Left lung (tissue), 10 donors: ENCODE results near the gene PIGH. TPM values are rescaled to one million over a fixed set of nuclear protein-coding genes. Genes with fewer than 3 reads are reported as not detected.
"Not testable (repeated sequence)": the region's sequence is repeated elsewhere in the genome, so short reads cannot be mapped to it uniquely, and the experiment has no call there.

Experiments
- ATAC-seq: fragments of 200-7000 bp; cut with Tn5 transposase; one replicate; pipeline ENCODE4 v1.9.1; 2020; ENCODE audit warnings: moderate library complexity
- DNase-seq, 4 donors: peaks; one replicate each; pipeline ENCODE4 v3.0.0-alpha.2; 2013 to 2020
- H3K27ac ChIP-seq, 2 donors: fragments of 200-600 bp; sonication (generic) in 1 of 2; one replicate each; pipeline versions ENCODE4 v1.5.0 to v1.8.0; 2020 to 2021
- H3K27me3 ChIP-seq, 2 donors: fragments of 200-600 bp; sonication (generic) in 1 of 2; one replicate each; pipeline versions ENCODE4 v1.5.0 to v1.8.0; 2020 to 2021
- H3K36me3 ChIP-seq, 2 donors: fragments of 200-600 bp; sonication (generic) in 1 of 2; one replicate each; pipeline versions ENCODE4 v1.5.0 to v1.8.0; 2020 to 2021
- H3K4me1 ChIP-seq, 2 donors: fragments of 200-600 bp; one replicate each; pipeline ENCODE4 v1.8.0; 2021
- H3K4me3 ChIP-seq, 2 donors: fragments of 200-600 bp; sonication (generic) in 1 of 2; one replicate each; pipeline versions ENCODE4 v1.5.0 to v1.8.0; 2020 to 2021; ENCODE audit warnings: mild to moderate bottlenecking in 1 of 2
- H3K9me3 ChIP-seq, 2 donors: fragments of 200-600 bp; sonication (generic) in 1 of 2; one replicate each; pipeline versions ENCODE4 v1.5.0 to v1.8.0; 2020 to 2021
- CTCF ChIP-seq, 2 donors: fragments of 200-600 bp; sonication (generic) in 1 of 2; IDR thresholded peaks; one replicate each; pipeline versions ENCODE4 v1.5.0 to v1.8.0; 2021; ENCODE audit warnings: antibody characterized with exemption in 2 of 2
- intact Hi-C, 2 donors: fragments of 100-400 bp; cut with DNase I; formaldehyde crosslinking; loops; one replicate each; pipeline versions ENCODE4 v1.11.2 to v1.14.2; 2022
- polyA plus RNA-seq, 6 donors: library from polyadenylated mRNA; unstranded; fragments of 120-200 nt; gene quantifications; one replicate each; pipeline ENCODE4 v1.2.1, GENCODE V29; 2013; ENCODE audit not compliant: insufficient read length in 6 of 6
- total RNA-seq, 2 donors: library from RNA; stranded (reverse); fragmentation: NEBNext Ultra II Directional; extraction: Animal tissue kit (Norgen Biotek cat#: 25700); gene quantifications; one replicate each; pipeline ENCODE4 v1.2.1, GENCODE V29; 2021
- donor health status: DM: no; HTN: yes; CAD: no.
- donor health status: DM: no; HTN: no; CAD: no.

PIGH gene
- total and polyA plus RNA-seq, 8 donors, result 12.8 to 28.6 (median 23.1) TPM

- no peak for TF ChIP-seq CTCF (IDR thresholded peaks at IDR 0.05)
- intact Hi-C loops, result no loop called here
- ATAC-seq (no peak), DNase-seq (no peak)
- no peak overlapping the region for H3K4me3 ChIP-seq
- no peaks in the 10 kb centered on the region for H3K36me3 ChIP-seq
- no peaks in the 10 kb centered on the region for H3K9me3 ChIP-seq
- no peak overlapping the region for H3K27ac ChIP-seq
- H3K4me1 ChIP-seq, result no peaks in the 10 kb centered on the region
- no peaks in the 10 kb centered on the region for H3K27me3 ChIP-seq
Measured at GRCh38 chr14:67609642-67610310, 9.7 kb upstream of the PIGH start.

DNA sequence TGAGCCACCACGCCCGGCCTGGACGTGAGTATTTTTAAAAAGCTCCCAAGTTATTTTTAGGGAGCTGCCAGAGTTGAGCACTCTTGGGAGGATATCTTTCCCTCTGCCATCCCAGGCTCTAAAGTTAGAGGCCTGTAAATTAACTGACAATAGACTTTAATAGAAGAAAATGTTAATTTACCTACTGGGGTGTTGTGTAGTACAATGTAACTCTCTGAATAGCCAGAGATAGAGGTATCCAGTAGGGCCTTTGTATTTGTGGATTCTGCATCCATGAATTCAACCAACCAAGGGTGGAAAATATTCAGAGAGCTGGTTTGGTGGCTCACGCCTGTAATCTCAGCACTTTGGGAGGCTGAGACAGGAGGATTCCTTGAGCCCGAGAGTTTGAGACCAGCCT is 7.6 kb upstream of the PIGH start:
- TF ChIP-seq CTCF (IDR thresholded peaks at IDR 0.05), result no peak

GRCh38 chr14:67602995-67603545 is 3.0 kb upstream of the PIGH start:
- no peaks in the 10 kb centered on the region for H3K36me3 ChIP-seq
- no peak for ATAC-seq
- no peaks in the 10 kb centered on the region for H3K9me3 ChIP-seq
- H3K4me3 ChIP-seq, result no peak overlapping the region
- intact Hi-C loops, result no loop called here
- DNase-seq, result no peak
- peaks cover 0 to 19% of the 10 kb centered on the region in 2 donors for H3K4me1 ChIP-seq
- H3K27ac ChIP-seq, result no peak overlapping the region
- no peak for TF ChIP-seq CTCF (IDR thresholded peaks at IDR 0.05)
- H3K27me3 ChIP-seq, result no peaks in the 10 kb centered on the region

More for the DNA sequence above, 7.6 kb upstream of the PIGH start:
- H3K27ac ChIP-seq, result no peak overlapping the region
- no peaks in the 10 kb centered on the region for H3K27me3 ChIP-seq
- no peaks in the 10 kb centered on the region for H3K4me1 ChIP-seq
- ATAC-seq (no peak), DNase-seq (no peak)
- no peaks in the 10 kb centered on the region for H3K9me3 ChIP-seq
- intact Hi-C loops, result no loop called here
- H3K36me3 ChIP-seq, result no peaks in the 10 kb centered on the region
- no peak overlapping the region for H3K4me3 ChIP-seq

GRCh38 chr14:67602076-67602475 is 2.0 kb upstream of the PIGH start:
- no peak for ATAC-seq
- no peak for TF ChIP-seq CTCF (IDR thresholded peaks at IDR 0.05)
- DNase-seq, result no peak
- H3K36me3 ChIP-seq, result no peaks in the 10 kb centered on the region
- peaks cover 0 to 20% of the 10 kb centered on the region in 2 donors for H3K4me1 ChIP-seq
- H3K27ac ChIP-seq, result no peak overlapping the region
- no peaks in the 10 kb centered on the region for H3K9me3 ChIP-seq
- intact Hi-C loops, result no loop called here
- H3K27me3 ChIP-seq, result no peaks in the 10 kb centered on the region
- H3K4me3 ChIP-seq, result no peak overlapping the region

DNA sequence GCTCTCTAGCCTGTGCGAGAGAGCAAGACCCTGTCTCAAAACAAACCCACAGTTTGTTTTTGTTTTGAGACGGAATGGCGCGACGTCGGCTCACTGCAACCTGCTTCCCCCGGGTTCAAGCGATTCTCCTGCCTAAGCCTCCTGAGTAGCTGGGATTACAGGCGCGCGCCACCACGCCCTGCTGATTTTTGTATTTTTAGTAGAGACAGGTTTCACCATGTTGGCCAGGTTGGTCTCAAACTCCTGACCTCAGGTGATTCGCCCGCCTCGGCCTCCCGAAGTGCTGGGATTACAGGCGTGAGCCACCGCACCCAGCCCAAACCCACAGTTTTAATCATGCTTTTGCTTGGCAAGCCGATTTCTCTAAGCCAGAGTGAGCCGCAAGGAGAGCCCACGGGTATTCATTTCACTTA is 500 bp upstream of the PIGH start:
- DNase-seq, intact Hi-C loops, H3K27me3 ChIP-seq, H3K9me3 ChIP-seq, ATAC-seq, H3K36me3 ChIP-seq: not testable (repeated sequence)
- Histone ChIP-seq H3K4me1 (peaks cover 0 to 20% of the 10 kb centered on the region in 2 donors), H3K4me3 (peak overlapping the region; percentile 80 to 98), H3K27ac (peak overlapping the region; percentile 76 to 80)
